SIG-M5 treated with dmso at 0.1 percent for 504 hours (cell line): ENCODE data around the gene MYO16.
"Not testable (repeated sequence)": the region's sequence is repeated elsewhere in the genome, so short reads cannot be mapped to it uniquely, and the experiment has no call there.

Experiments
- DNase-seq: peaks from one replicate; lab custom pipeline; 2025; ENCODE audit not compliant: unreplicated experiment; lab: John Stamatoyannopoulos, UW

MYO16 gene

GRCh38 chr13:109033090-109033489 lies 403.7 kb downstream of the MYO16 start:
- DNase-seq, result no peak

DNA sequence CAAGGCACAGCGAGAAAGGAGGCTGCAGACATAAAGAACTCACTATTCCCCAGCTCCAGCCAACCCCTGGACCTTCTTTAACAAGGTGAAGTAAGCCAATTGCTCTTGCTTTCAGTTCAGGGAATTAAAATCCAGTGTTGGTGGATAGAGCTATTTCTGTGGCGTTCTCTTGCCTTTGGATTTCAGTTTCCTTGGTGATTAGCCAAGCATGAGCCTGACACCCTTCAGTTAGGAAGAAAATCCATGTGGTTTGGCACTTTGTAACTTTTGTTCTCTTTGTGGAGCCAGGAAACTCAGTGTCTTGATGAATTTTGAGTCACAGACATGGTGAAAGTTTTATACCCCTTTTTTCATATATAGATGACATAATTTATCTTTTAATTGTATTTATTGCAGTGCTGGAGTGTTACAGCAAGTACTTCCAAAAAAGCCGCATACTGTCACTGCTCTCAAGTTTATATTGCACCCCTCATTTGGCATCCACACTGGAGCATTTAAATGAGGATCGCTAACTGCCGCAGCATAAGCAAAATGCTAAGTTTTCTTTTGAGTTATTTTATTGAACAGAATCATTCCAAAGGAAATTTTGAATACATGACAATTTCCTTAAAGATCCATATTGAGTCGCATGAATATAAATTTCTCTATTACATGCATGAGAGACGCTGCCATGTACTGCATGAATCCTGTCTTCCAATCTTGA lies 406.8 kb downstream of the MYO16 start:
- DNase-seq, result no peak

GRCh38 chr13:109043636-109044035 lies 414.2 kb downstream of the MYO16 start:
- DNase-seq, result no peak

- no peak for DNase-seq
Measured at GRCh38 chr13:109055850-109056249, 426.4 kb downstream of the MYO16 start.

- no peak for DNase-seq
Measured at GRCh38 chr13:109058087-109058486, 428.7 kb downstream of the MYO16 start.

DNA sequence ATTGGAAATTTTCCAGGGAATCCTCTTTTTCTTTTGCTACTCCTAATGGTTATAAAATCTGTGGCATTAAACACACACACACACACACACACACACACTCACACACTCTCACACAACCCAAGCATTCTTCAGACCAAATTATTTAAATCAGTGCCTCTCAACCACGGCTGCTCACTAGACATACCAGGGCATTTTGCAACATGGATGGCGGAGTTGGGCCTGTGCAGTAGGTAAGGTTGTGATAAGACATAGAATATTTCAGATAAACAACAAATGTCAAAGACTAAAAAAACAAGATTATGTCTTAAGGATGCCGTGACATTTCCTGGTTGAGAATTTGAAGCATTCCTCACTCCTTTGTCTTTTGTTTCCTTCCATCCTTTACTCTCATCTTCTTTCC lies 443.1 kb downstream of the MYO16 start:
- no peak for DNase-seq

DNA sequence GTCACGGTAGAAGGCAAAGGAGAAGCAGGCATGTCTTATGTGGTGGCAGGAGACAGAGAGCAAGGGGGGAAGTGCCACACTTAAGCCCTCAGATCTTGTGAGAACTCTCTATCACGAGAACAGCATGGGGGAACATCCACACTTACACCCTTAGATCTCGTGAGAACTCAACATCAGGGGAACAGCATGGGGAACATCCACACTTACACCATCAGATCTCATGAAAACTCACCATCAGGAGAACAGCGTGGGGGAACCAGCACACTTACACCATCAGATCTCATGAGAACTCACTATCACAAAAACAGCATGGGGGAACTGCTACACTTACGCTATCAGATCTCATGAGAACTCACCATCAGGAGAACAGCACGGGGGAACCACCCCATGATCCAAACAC lies 445.0 kb downstream of the MYO16 start:
- no peak for DNase-seq

- DNase-seq, result no peak
Measured at GRCh38 chr13:109074853-109075252, 445.4 kb downstream of the MYO16 start.

DNA sequence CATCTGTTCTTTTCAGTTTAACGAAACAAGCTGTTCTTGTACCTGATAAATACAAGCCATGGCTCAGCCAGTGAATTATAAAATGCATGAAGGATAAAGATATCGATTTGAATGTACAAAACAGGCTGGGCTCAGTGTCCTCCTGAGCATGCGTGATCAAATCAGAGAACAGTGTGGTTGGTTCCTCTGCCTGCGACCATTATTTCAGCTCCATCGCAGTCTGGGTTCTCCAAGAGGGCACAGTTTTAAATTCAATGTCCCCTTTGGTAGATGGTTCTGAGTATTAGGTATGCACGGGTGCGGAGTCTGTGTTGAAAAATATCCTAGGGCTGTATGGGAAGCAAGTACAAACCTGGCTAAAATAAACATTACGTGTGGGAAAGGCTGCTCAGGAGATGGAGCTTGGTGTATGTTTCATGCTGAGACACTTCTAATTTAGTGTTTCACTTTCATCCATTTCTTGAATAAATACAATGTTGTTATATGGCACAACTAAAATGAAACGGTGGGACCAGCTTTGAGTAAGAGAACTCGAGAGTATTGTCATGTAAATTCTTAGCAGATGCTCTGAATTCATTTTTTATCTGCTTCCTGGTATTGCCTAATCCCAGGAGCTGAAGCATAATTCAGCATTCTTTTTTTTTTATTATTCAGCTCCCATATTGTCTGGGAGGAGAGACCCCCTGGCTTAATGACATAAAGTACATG lies 458.7 kb downstream of the MYO16 start:
- DNase-seq, result no peak

- no peak for DNase-seq
Measured at GRCh38 chr13:109088624-109088917, 459.2 kb downstream of the MYO16 start.

- DNase-seq, result no peak
Measured at GRCh38 chr13:109090796-109091195, 461.4 kb downstream of the MYO16 start.

DNA sequence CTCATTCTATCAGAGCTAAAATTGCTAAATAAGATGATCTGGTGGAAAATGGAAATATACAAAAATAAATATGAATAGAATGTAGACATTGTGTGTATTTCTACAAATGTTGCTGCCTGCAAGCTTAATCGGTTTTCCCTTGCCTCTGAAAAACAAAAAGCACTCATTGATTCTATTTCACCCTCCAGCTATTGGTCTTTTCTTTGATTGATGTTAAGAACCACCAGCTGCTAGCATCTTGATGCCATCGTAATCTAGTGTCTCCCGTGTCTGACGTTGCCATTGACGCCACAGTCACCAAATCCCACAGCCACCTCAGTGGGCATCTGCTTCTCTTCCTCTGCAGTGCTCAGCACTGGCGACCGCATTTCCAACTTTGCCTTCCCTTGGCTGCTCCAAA lies 461.8 kb downstream of the MYO16 start:
- no peak for DNase-seq

DNA sequence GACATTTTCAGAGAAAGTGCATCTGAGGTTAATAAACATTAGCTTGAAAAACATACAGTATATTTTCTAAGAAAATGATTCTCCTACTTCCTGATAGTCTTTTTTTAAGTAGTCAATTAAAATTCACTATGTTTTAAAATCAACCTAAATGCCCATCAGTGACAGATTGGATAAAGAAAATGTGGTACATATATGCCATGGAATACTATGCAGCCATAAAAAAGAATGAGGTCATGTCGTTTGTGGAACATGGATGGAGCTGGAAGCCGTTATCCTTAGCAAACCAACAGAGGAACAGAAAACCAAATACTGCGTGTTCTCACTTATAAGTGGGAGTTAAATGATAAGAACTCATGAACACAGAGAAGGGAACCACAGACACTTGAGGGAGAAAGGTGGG lies 462.8 kb downstream of the MYO16 start:
- DNase-seq, result not testable (repeated sequence)

GRCh38 chr13:109093998-109094397 lies 464.6 kb downstream of the MYO16 start:
- no peak for DNase-seq

DNA sequence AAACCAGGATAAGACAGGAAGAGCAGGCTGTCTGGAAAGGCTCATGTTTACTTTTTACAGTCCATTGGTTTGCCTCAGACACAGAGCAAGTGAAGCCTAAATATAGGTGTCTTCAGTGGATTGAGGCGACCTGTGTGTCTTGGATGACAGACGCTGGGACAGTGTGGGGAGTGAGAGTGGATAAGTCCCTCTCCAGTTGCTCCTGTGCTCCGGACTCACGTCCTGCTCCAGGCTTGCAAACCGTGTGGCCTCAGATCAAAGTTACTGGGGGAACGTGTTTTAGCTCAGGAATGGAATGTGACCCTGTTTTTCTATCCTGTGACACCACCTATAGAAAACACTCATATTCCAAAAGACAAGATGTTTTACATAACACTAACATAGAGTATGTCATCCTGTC lies 465.7 kb downstream of the MYO16 start:
- DNase-seq, result no peak

DNA sequence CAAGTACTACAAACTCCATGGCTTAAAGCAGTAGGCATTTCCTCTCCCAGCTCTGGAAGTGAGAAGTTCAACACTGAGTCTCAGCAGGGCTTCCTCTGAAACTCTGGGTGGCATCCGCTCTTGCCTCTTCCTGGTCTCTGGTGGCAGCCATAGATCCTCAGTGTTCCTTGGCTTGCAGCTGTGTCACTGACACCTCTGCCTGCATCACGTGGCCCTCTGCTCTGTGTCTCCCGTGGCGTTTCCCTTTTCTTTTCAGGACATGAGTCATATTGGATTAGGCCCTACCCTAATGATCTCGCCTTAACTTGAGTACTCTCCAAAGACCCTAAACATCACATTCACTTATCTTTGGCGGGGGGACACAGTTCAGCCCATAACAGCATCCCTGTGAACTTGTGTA lies 466.7 kb downstream of the MYO16 start:
- DNase-seq, result peak; percentile 28

GRCh38 chr13:109100705-109101304 lies 471.4 kb downstream of the MYO16 start:
- DNase-seq, result no peak

DNA sequence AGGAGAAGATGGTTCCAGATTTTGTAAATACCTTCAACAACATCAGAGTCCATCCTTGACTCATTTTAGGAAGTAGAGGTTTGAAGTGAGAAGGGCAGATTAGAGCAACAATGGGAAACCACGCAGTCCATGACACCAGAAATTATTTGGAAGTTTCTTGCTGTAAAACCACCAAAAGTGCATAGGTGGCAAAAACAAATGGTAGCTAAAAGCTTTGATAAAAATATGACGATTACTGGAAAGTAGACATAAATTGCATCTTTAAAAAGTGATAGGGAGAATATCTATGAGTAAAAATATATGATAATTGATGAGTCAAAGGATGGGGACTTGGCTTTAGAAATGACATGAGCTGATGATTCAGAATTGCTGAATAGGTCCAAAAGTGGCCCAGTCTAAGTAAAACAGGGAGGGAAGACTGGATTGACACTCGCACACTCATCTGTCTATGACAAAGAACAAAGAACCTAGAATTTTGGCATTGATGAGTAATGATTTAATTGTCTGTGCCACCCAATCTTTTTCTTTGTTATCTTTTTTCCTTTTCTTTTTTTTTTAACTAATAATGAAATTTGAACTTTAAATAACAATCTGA lies 472.2 kb downstream of the MYO16 start:
- no peak for DNase-seq

DNA sequence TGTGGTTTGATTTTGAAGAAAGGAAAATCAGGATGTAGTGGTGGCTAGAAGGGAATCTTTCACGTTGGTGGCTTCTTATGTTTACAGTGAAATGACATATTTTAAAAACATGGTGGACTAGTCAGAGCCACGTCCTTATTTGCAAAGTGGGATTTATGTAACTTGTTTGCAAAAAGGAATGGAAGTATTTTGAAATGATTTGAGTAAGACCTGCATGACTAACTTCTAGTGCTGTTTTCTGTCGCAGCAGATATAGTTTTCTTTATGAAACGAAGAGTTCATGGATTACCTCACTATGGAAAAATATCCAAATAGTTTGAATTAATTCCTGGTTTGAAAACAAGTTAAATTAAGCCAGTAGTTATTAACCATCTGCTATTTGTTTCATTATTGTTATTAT lies 476.5 kb downstream of the MYO16 start:
- DNase-seq, result no peak

DNA sequence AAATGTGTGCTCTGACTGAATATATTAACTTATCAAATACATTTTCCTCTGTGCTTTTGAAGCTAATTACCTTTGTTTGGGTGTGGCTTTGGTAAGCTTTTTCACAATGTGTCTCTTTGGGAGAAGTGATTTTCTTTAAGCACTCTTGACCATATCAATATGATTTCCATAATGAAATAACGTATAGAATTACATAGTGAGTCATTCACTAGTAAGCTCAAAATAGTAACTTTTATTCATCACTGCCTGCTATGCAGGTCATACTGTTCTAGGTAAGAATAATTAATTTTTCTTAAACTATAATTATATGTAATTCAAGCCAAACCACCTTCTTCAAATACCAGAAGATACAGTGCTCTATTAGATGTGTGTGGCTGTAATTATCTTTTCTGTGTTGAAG lies 480.7 kb downstream of the MYO16 start:
- no peak for DNase-seq

DNA sequence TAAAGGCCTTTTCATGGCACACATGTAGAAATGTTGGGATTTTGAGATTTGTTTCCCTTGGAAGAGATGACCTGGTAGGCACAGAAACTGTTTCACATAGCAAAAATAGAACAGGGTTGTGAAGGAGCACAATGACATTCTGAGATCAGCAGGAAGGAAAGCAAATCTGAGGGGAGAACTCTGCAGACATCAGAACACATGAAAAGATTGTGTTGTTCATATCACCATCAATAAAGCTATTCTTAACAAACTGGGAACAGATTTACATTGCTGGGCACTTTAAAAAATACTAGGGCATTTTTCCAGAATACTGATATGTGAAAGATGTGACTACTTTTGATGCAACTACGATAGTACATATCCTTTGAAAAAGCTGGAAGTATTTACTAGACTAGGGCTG lies 481.7 kb downstream of the MYO16 start:
- no peak for DNase-seq

GRCh38 chr13:109113427-109113826 lies 484.0 kb downstream of the MYO16 start:
- DNase-seq, result no peak
